ENCODE results near the gene RGCC.

Gene RGCC

GRCh38 chr13:41455725-41456419 lies 1.5 kb upstream of the RGCC start:
- H3K27ac ChIP-seq, result no peak overlapping the region
- no peak for TF ChIP-seq ZFX (IDR thresholded peaks at IDR 0.05; ENCODE audit: borderline replicate concordance)
- no peak for TF ChIP-seq CTCF (IDR thresholded peaks at IDR 0.05)

GRCh38 chr13:41457589-41458186 lies 338 bp downstream of the RGCC start:
- TF ChIP-seq CTCF (IDR thresholded peaks at IDR 0.05) (no peak), ZFX (IDR thresholded peaks at IDR 0.05; ENCODE audit: borderline replicate concordance) (no peak)
- no peak overlapping the region for H3K27ac ChIP-seq

- TF ChIP-seq ZFX (IDR thresholded peaks at IDR 0.05; ENCODE audit: borderline replicate concordance), result no peak
- no peak for TF ChIP-seq CTCF (IDR thresholded peaks at IDR 0.05)
- H3K27ac ChIP-seq, result no peak overlapping the region
These were observed 924 bp downstream of the RGCC start for GRCh38 chr13:41458187-41458760.

- H3K27ac ChIP-seq, result no peak overlapping the region
- TF ChIP-seq ZFX (IDR thresholded peaks at IDR 0.05; ENCODE audit: borderline replicate concordance), result no peak
- peak; percentile 84 for TF ChIP-seq CTCF (IDR thresholded peaks at IDR 0.05)
These were observed 1.5 kb downstream of the RGCC start for GRCh38 chr13:41458761-41459431.

GRCh38 chr13:41459432-41460073 lies 2.2 kb downstream of the RGCC start:
- TF ChIP-seq ZFX (IDR thresholded peaks at IDR 0.05; ENCODE audit: borderline replicate concordance), result no peak
- TF ChIP-seq CTCF (IDR thresholded peaks at IDR 0.05), result no peak
- no peak overlapping the region for H3K27ac ChIP-seq

- no peak overlapping the region for H3K27ac ChIP-seq
- TF ChIP-seq ZFX (IDR thresholded peaks at IDR 0.05; ENCODE audit: borderline replicate concordance) (no peak), CTCF (IDR thresholded peaks at IDR 0.05) (no peak)
These were observed 2.7 kb downstream of the RGCC start for GRCh38 chr13:41460074-41460465.
